Measurements from ENCODE around the gene CAND2.
A peak's percentile ranks its signal among the peaks of the same experiment; 100 is the strongest.
"Not testable (repeated sequence)": the region's sequence is repeated elsewhere in the genome, so short reads cannot be mapped to it uniquely, and the experiment has no call there.

CAND2 gene

DNA sequence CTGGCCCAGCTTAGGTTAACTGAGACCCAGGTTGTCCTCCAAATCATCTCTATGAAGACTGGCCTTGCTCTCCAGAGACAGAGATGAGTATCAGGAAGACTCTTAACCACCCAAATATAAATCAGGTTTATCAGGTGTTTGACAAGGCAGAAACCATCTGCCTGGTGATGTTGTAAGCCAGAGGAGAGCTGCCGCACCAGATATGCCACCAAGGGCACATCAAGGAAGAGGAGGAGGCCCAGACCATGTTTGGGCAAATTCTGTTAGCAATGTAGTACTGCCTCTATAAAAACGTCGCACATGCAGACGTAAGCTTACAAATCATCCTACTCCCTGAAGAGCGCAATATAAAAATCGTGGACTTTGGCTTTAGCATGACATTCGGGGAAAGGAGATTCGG lies 65.9 kb downstream of the CAND2 start:
- no peak for DNase-seq (ENCODE audit: low spot score)

GRCh38 chr3:12865271-12865670 lies 68.8 kb downstream of the CAND2 start:
- DNase-seq (ENCODE audit: low spot score), result no peak

GRCh38 chr3:12866836-12867235 lies 70.4 kb downstream of the CAND2 start:
- no peak for DNase-seq (ENCODE audit: low spot score)

- DNase-seq (ENCODE audit: low spot score), result peak; percentile 90
Measured at GRCh38 chr3:12868039-12869034, 71.9 kb downstream of the CAND2 start.

- no peak for DNase-seq (ENCODE audit: low spot score)
Measured at GRCh38 chr3:12869035-12869621, 72.6 kb downstream of the CAND2 start.

DNA sequence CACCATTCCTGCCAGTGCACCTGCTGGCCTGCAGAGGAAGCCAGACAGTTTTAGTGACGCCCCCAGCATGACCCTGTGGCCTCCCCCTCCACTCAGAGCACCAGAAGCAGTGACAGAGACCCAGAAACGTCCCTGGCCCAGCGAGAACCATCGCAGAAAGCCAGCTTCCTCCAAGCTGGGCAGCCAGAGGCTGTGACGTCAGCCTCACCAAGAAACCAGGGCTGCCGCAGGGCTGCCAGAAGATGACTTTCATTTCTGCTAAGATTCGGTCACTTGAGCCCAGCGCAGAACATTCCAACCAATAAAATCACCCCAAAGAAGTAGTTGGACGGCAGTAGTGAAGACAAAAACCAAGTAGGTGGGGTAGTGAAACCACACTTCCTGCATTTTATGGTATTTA lies 74.5 kb downstream of the CAND2 start:
- peak; percentile 74 for DNase-seq (ENCODE audit: low spot score)

- DNase-seq (ENCODE audit: low spot score), result no peak
Measured at GRCh38 chr3:12871404-12871983, 75.0 kb downstream of the CAND2 start.

- peak; percentile 70 for DNase-seq (ENCODE audit: low spot score)
Measured at GRCh38 chr3:12875857-12876836, 79.7 kb downstream of the CAND2 start.

GRCh38 chr3:12877040-12877439 lies 80.6 kb downstream of the CAND2 start:
- no peak for DNase-seq (ENCODE audit: low spot score)

DNA sequence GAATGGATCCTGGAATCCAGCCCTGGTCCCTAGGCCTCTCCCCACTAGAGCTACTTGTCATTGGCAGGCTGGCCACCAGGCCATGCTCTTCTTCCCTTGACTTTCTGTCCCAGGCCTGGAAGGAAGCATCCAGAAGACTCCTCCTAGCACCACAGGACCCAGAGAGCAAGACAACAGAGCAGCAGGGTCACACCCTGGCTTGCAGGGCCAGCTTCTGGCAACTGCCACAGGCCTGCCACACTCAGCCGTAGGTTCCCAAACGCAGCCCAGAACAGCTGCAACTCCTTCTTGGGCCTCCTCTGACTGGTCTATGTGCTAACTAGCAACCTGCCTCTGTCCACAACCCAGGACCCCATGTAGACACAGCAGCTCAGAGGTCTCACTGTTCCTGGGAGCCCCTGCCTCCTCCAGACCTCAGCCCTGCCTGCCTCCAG lies 81.7 kb downstream of the CAND2 start:
- no peak for DNase-seq (ENCODE audit: low spot score)

DNA sequence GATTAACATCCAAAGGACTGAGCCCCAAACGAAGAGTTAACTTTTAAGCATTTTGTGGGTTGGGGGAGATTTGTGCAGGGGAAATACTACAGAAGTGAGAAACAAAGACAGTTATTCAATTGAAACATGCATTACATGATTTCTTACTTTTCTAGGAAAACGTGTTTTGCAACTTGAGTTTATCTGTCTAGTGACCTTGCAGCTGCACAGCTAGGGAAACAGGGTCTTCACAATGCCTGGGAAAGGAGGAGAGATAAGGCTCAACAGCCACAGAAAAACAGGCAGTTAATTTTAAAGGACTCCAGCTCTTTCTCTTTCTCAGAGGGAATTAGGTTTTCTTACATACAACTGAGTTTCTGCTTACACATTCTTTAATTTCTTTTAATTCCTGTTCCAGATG lies 82.3 kb downstream of the CAND2 start:
- DNase-seq (ENCODE audit: low spot score), result not testable (repeated sequence)

DNA sequence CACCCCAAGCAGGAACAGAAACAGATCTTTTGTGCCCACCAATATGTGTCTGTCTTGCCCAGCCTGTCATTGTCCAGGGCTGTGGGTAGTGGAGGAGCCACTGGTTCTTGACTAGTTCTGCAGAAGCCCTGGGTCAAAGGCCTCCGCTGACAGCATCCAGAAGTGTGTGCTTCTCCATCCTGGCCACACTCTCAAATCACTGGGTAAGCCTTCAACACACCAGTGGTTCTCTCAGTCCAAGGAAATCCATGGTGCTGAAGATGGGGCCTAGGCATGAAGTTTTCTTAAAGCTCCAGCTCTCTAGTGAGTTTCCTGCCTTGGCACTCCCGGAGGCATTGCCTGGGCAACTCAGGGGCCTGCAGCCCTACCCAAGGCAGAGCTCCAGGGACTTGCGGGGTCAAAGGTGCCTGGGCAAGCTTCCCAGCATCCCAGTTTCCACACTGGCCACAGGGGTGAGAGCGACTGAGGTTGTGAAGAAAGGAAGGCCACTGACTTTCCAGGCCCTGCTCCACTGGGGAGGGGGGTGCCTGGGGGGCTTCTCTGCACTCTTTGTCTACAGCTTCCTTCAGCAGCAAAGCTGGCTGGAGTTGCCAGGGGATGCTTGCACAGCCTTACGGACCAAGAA lies 82.8 kb downstream of the CAND2 start:
- DNase-seq (ENCODE audit: low spot score), result no peak

GRCh38 chr3:12881858-12882257 lies 85.4 kb downstream of the CAND2 start:
- DNase-seq (ENCODE audit: low spot score), result not testable (repeated sequence)

DNA sequence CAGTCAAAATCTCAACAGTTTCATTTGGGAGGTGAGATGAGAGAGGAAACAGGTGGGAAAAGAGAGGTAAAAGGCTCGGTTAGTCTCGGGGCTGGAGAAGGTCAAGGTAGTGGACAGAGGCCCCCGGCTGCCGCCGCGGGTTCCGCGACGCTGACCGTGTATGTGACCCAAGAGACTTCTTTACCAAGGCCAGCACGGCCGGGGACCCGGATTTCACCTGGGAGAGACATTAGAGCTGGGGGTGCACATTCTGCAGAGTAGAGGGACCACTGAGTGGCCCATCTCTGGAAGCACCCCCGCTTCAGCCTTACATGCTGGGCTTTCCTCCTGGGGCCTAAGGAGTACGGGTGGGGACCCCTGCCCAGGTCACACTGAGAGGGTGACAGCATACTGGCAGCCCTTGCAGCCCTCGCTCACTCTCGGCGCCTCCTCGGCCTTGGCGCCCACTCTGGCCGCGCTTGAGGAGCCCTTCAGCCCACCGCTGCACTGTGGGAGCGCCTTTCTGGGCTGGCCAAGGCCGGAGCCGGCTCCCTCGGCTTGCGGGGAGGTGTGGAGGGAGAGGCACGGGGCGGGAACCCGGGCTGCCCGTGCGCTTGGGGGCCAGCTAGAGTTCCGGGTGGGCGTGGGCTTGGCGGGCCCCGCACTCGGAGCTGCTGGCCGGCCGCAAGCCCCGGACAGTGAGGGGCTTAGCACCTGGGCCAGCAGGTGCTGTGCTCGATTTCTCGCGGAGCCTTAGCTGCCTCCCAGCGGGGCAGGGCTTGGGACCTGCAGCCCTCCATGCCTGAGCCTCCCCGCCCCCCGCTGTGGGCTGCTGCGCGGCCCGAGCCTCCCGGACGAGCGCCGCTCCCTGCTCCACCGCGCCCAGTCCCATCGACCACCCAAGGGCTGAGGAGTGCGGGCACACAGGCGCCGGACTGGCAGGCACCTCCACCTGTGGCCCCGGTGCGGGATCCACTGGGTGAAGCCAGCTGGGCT lies 86.1 kb downstream of the CAND2 start:
- no peak for DNase-seq (ENCODE audit: low spot score)

- DNase-seq (ENCODE audit: low spot score), result peak; percentile 63
Measured at GRCh38 chr3:12884186-12884680, 87.8 kb downstream of the CAND2 start.
